ENCODE results near the gene EREG.
"Not testable (repeated sequence)": the region's sequence is repeated elsewhere in the genome, so short reads cannot be mapped to it uniquely, and the experiment has no call there.

EREG gene

DNA sequence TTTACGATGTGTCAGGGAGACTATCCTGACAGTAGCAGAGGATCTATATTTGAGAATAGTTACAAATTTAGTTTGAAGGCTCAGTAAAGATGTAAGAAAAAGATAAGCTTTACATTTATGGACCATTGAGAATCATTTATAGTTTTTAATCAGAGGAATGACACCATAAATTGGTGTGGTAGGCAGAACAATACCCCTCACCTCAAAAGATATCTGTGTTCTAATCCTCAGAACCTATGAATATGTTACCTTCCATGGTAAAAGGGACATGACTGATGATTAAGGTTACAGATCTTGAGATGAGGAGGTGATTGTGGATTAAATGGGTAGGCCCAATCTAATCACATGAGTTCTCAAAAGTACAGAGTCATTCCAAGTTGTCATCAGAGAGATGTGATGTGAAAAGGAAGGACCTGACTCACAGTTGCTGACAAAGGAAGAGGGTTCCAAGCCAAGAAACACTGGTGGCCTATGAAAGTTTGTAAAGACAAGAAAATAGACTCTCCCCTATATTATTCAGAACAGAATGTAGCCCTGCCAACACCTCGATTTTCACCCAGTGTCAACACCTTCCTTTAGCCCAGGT is 27.0 kb downstream of the EREG start:
- no peak for DNase-seq

DNA sequence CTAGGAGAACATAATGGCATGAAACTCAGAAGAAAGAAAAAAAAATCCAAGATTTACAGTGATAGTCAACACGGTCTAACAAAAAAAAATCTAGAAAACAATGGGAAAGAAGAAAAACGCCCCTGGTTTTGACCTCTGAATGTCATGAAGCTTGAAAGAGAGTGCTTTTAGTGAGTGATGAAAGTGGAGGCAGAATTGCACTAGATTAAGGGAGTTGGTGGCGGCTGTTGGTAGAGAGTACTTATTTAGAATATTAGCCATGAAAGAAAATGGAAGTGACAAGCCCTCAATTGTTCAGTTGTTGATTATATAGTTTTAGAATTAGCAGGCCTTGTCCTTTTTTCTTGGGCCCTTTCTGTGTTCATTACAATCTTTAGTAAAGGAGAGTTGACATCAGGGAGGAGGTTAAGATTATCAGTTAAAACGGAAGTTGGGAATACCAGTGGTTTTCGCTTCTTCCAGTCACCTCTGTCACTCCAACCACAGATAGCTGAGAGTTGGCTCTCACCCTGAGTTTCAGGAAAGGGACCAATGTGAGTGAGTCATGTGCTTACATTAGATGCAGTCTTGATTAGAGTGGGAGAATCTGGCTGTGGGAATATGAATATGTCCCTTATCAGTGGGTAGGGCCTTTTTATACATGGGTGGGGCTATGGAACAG is 29.7 kb downstream of the EREG start:
- no peak for DNase-seq

DNA sequence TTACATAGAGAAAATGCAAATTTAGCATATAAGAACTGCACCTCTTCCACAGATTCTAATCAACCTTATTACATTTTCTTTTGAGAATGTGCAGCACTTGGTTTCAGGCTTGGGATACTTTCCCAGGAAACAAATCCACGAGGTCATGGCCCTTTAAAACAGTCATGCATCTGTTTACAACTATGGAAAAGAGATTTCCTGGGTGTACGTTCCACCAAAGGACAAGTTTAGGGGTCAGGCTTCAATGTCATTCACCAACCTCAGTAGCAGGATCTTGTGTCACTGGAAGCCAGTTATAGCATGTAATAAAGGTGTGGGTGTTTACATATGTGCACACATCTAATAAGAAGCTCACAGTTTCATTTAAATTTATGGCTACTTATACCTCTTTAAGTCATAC is 30.7 kb downstream of the EREG start:
- DNase-seq = no peak

DNA sequence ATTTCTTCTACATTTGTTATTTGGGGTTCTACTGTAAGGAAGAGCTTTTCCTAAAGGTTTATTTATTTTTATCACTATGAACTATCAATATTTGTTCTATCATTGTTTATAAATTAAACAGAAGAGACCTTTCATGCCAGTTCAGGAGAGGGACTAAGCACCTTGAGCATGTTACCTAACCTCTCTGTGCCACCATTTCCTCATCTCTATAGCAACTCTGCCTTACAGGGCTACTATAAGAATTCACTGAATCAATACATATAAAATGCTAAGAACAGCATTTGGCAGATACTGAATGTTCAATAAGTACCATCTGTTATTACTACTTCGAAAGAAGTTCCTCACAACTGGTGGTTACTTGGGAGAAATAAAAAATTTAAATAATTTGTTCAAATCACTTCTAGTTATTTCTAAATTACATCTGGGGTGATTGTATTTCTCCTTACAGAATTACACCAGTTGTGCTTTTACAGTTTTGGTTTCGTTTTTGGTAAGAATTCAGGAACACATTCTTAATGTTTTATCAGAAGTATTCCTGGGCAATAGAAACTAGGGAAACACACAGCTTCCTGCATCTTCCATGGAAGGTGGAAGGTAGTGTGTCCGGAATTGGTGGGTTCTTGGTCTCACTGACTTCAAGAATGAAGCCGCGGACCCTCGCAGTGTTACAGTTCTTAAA is 32.9 kb downstream of the EREG start:
- no peak for DNase-seq

DNA sequence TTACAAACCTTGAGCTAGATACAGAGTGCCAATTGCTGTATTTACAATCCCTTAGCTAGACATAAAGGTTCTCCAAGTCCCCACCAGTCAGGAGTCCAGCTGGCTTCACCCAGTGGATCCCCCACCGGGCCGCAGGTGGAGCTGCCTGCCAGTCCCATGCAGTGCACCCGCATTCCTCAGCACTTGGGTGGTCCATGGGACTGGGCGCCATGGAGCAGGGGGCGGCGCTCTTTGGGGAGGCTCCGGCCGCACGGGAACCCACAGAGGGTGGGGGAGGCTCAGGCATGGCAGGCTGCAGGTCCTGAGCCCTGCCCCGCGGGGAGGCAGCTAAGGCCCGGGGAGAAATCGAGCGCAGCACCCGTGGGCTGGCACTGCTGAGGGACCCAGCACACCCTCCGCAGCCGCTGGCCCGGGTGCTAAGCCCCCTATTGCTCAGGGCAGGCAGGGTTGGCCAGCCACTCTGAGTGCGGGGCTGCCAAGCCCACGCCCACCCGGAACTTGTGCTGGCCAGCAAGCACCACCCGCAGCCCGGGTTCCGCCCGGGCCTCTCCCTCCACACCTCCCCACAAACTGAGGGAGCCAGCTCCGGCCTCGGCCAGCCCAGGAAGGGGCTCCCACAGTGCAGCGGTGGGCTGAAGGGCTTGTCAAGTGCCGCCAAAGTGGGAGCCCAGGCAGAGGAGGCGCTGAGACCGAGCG is 34.1 kb downstream of the EREG start:
- not testable (repeated sequence) for DNase-seq

DNA sequence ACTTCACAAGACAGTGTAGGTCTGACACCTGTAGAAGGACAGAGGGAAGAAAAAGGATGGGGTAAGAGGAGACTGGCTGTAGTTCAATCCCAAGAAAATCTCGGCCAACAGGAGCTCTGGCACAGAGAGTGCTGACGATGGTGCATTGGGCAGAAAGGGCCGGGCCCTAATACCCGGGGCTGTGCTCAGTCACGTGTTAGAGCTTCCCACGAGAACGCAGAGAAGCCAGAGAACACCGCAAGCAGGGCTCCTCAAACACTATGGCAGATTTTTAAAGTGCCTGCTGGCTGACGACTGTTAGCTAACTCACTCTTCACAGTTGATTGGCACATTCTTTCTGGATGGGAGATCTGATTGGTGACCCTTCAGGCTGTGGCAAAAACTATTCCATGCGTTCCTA is 35.5 kb downstream of the EREG start:
- DNase-seq = no peak

DNA sequence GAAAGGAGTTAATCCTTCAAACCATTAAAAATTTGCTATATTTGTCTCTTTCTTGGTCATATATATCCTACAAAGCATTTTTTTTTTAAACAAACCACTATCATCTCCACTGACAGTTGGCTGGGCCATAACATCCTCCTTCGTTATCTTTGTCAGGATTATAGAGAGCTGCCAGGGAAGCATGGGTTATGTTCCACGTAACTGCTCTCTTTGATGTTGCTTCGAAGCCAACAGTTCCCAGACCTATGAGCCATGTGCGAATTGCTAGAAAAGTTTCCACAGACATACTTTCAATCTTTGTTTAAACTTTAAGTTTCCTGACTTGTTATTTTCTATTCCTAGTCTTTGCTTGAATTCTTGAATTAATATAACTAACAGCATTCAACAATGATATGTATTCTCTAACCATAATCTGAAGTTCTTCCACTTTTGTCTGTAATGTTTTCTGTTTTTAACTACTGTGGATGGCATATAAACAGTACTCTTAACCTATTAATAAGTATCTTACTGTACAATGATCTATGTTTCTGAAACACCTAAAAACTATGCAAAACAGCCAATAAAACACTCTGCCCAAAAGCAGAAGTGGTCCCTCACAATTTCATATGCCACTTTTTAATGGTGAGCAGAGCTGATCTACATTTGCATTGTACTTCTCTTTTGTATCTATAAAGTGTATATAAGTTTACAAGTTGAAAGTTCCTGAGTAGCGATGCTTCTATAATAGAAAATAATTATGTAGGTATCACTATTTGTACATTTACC is 37.9 kb downstream of the EREG start:
- DNase-seq = no peak

DNA sequence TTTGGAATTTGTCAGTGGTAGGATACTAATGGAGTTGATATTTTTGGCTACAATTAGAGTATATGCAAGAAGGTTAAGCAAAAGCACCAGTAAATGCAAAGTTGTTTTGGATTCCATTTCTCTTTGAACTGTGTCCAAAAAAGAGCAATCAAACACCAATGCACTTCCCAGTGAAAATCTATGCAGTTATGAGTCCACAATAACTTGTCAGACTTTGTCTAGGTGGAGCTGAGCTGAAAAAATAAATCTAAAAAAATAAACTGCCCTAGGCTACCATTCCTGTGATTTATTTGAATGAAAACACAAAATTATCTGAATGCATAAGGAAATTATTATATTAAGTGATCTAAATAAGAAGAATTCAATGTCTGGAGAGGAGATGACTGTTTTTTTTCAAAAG is 42.9 kb downstream of the EREG start:
- no peak for DNase-seq

DNA sequence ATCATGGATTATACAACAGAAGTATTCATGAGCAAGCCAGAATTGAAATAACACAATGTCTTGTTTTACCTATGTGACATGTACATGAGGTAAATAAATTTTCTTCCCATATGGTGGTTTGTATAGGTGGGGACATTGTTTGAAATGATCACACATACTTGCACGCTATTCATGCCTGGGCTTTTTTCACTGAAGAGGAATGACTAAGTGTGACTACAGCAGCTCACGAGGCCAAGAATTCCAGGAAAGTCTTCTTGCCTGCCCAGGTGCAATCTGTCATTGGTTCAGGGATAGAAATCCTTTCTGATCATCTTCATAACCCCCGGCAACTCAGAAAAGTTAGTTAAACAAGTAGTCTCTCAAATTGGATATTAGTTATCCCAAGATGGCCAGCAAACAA is 43.7 kb downstream of the EREG start:
- DNase-seq = no peak

DNA sequence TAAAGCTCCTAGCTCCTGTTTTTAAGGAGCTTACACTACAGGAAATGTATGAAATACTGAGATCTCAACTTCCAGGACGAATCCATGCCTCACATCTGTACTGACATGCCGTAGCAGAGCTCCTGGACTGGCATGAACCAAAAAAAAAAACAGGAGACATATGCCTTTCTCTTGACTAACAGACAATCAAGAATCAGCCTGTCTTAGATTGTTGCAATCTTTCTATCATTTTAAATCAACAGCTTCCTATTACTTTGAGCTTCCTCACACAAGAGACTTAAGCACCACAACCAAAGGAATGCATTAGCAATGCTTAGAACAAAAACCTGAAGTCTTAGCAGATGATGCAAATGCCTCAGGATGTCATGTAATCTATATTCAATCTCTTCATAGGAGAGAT is 45.3 kb downstream of the EREG start:
- DNase-seq = no peak

DNA sequence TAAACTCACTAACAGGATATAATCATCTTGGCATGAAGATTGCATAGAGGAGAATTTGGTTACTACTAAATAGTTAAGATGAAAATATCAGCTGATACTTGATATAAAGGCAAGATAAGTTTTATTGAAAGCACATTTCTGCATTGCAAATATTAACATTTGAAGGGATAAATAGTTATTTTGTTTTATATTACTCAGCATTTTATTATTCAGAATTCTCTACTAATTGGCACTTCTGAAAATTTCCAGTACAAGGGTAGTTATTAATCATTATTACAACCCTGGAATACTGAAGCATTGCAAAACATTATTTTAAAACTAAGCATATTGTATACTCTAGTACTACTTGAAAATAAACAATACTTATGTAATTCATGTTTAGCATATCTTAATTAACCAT is 47.3 kb downstream of the EREG start:
- DNase-seq = no peak

DNA sequence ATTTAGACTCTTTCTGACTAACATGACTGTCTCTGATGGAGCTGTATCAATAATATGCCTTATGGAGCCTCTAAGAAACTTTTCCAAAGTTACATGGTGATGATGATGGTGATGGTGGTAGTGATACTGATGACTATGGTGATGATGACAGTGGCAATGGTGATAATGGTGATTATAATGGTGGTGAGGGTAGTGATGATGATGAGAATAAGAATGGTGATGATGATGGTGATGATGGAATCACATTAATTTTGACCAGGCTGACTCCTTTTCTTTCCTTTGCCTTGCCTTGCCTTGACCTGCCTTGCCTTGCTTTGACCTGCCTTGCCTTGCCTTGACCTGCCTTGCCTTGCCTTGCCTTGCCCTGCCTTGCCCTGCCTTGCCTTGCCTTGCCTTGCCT is 48.3 kb downstream of the EREG start:
- no peak for DNase-seq

DNA sequence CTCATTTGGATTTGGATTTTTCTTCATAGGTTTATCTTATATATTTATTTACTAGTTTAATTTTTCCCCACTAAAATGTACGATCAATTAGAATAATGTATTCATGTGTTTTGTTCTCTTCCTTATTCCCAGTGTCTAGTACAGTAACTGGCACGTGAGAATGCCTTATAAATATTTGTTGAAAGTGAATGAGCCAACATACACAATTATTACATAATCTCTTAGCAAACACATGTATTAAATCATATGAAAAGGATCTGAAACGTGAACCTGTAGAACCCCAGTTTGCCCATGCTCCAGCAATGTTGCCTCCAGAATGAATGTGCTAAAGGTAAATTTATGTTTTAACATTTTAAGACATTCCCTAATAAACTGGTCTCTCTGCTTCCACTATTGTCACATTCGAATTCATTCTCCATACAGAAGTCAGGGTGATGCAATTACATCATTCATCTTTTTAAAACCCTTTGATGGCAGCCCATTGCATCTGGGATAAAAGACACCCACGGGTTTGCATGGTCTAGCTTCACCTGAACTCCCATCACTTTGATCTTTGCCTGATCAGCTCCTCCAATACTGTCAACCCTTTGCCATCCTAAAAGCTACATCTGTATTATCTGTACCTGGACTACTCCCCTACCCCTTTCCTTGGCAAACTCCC is 49.3 kb downstream of the EREG start:
- no peak for DNase-seq

DNA sequence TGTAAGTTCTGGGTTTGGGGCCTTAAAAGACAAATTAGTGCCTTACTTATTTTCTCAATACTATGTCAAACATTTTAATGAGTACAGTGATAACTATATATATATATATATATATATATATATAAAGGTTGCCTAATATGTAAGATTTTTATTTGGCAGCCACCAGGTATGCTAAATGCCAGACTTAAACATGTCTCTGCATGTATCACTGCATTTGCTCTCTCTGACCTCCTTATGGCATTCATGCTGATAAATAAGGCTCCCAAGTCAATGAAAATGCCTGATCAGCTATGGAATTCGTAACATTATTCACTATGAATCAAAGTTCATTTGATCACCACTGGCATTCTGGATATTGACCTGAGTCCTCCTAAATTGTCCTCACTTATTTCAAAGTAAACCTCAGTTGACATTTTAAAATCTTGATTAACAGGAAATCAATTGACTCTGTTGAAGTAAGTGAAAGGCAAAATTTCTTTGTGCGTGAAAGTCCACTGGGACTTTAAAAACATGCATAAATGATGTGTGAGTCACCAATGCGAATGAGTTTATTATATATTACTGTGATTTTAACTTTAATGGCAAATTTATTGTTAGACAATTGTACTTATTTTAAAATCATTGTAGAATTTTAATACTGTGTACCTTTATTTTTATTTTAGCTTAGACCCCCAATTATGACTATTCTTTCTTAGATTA is 50.8 kb downstream of the EREG start:
- no peak for DNase-seq

DNA sequence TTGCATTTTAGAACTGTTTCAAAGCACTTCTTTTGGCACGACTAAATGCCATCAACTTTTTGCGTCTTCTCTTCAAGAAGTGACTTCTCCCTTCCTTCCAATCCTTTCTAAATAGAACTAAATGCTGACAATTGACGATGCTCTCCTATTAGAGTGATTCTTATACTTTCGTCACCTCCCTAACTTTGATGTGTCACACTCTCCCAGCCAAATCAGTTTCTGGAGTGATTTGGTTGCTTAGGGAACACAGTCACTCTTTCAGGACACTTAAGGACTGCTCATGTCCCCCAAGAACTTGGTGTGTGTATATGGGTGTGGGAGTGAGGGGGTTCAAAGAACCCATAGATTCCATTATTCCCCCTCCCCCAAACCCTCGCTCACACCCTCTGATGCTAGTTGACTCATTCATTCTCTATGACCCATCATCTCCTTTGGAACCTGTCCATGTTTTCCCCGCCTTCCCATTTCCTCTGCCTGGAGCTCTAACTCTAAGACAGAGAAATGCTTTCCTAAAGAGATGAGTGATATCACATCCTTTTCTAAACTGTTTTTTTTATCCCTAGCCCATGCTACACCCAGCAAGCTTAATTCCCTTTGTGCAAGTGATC is 53.2 kb downstream of the EREG start:
- DNase-seq = no peak

DNA sequence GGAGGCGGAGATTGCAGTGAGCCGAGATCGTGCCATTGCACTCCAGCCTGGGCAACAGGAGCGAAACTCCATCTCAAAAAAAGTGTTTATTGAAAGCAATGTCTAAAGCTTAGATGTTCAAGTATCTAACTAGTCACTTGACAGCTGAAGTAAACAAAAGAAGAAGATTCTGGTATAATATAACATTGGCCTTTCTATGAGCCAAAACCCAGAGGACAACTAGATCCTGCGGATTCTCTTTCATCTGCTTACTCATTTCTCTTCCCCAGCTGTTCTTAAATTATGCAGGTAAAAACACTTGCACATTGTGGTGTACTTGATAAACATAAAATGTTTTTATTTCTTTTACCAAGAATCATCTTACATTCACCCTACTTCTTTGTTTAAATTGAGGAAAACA is 55.9 kb downstream of the EREG start:
- no peak for DNase-seq

DNA sequence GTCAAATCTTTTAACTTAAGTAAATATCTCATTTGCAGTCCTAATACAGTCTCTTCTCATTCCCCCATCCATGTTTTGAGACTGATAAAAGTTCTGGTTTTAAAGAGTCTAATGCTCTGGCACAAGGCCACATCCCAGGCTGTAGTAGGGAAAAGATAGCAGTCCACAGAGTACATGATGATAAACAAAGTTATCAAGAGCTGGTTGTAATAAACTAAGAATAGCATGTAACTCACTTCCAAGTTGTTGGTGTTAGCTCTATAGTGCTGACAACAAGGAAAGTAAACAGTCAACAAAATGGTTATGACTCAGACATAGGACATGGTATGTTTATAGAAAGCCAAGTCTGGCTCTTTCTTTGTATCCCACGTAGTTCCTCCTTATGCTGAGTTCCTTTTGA is 58.2 kb downstream of the EREG start:
- no peak for DNase-seq

DNA sequence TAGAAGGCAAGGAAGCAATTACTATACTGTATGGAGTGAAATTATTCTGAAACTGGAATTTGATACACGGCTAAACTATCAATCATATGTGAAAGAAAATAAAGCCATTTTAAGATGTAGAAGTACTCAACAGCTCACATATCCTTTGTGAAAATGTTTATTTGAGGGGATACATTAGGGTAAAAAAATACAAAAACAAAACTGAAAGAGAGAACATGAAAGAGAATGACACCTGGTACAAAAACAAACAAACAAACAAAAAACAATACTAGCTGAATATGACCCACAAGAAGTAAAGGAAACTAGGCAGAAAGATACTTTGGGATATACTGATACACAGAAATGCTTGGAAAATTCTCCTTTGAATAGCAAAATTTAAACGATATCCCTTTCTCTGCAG is 59.2 kb downstream of the EREG start:
- DNase-seq = no peak

DNA sequence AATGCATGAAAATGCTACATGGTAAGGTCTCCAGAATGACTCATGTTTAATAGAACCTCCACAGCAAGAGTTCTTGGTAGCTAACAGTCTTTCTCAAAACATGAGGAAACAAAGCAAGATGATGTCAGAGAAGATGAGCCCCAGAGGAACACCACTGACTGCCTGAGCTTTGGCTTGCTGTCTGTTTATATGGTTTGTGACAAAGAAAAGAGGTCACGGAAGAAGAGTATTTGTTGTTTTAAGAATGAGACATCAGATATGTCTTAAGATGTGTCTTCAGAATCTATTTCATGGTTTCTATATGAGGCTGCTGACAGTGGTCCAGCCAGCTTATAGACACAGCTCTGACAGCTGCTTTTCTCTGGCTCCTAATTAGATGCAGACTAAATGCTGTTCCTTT is 61.2 kb downstream of the EREG start:
- DNase-seq = no peak

DNA sequence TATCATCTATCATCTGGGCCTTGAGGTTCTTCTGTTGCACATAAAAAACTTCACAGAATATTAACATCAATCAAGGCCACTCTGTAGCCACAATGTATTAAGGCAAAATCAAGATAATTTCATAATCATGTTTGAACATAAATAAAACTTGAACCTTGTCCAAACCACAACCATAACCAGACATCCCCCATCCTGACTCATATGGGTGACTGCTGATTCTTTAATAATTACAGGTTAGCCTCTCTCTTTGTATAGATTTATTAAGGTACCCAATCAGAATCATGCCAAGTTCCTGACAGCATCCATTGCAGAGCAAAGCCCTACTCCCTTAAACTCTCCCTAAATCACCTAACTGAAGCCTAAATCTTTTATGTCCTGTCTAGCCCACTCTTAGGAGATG is 63.3 kb downstream of the EREG start:
- no peak for DNase-seq

DNA sequence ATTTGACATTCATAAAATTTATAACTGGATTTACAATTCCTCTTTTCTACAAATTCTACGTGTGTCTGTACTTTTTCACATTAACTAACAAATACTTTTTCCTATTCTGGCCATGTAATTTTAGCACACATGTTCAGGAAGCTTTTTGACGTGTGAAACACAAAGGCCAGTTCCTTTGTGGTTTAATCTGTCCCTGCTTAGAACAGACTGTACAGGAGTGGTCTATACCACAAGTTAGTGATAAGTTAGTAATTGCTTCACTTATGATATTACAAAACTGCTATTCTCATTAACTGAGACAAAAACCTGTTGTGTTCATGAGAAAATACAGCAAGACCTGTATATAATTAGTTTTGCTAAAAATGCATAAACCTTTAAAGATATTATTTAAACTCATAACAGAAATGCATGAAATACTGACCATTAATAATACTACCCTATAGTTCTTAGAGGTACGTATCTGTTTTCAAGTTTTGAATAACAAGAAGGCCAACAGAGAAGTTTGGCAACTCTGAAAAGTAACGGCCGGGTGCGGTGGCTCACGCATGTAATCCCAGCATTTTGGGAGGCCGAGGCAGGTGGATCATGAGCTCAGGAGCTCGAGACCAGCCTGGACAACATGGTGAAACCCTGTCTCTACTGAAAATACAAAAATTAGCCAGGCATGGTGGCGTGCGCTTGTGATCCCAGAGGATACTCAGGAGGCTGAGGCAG is 66.3 kb downstream of the EREG start:
- DNase-seq = no peak

Data from DMS79 (cell line).